ENCODE data around the gene IL15RA.

IL15RA gene

DNA sequence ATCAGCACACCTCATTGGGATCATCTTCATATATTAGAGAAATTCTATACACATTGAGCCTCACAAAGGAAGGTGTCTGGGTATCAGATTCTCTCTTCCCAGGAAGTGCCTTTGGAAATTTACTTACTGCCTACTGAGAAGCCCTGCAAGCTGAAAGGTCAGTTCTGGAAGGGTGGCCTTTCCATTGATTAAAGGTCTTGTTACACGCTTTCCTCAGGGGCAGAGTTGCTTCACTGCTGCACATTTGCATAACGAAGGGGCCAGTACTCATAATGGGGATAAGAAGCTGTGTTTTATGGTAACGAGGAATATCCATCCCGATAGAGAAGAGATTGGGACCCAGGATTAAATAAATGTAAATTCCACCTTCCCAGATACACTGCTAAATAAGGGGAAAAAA, 19.4 kb upstream of the IL15RA start:
- no peak overlapping the region for H3K4me3 ChIP-seq (IDR thresholded peaks at IDR 0.05; ENCODE audit: insufficient read depth, low read depth, low read length)
- H3K4me2 ChIP-seq: no peak overlapping the region
- TF ChIP-seq, protein P1, sequence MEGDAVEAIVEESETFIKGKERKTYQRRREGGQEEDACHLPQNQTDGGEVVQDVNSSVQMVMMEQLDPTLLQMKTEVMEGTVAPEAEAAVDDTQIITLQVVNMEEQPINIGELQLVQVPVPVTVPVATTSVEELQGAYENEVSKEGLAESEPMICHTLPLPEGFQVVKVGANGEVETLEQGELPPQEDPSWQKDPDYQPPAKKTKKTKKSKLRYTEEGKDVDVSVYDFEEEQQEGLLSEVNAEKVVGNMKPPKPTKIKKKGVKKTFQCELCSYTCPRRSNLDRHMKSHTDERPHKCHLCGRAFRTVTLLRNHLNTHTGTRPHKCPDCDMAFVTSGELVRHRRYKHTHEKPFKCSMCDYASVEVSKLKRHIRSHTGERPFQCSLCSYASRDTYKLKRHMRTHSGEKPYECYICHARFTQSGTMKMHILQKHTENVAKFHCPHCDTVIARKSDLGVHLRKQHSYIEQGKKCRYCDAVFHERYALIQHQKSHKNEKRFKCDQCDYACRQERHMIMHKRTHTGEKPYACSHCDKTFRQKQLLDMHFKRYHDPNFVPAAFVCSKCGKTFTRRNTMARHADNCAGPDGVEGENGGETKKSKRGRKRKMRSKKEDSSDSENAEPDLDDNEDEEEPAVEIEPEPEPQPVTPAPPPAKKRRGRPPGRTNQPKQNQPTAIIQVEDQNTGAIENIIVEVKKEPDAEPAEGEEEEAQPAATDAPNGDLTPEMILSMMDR (conservative IDR thresholded peaks at IDR 0.05; ENCODE audit: low read depth, low read length): no peak
- no peaks in the 10 kb centered on the region for H3K36me3 ChIP-seq (ENCODE audit: insufficient read depth)
- no peak overlapping the region for H2AFZ ChIP-seq (ENCODE audit: low read depth)
- H3K79me2 ChIP-seq (ENCODE audit: insufficient read depth, low read depth): no peaks in the 10 kb centered on the region
- no peak overlapping the region for H3K27ac ChIP-seq
- no peaks in the 10 kb centered on the region for H3K4me1 ChIP-seq (ENCODE audit: low read depth, poor library complexity, severe bottlenecking)
- no peaks in the 10 kb centered on the region for H4K20me1 ChIP-seq (ENCODE audit: insufficient read depth)
- H3K9ac ChIP-seq: no peak overlapping the region
- H3K27me3 ChIP-seq (ENCODE audit: insufficient read depth, low read depth): no peaks in the 10 kb centered on the region

DNA sequence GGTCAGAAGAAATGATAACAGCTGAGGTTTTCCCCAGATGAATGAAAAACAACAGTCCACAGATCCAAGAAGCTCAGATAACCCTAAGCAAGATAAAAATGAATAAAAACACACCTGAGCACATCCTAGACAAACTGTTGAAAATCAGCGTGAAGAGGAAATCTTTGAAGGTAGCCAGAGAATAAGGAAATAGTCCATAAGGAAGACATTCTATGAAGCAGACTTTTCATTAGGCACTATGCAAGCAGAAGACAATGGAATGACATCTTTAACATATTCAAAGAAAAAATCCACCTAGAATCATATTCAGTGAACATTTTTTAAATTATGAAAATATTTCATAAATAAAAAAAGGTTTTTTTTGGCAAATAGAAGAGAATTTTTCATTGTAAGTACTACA, 15.1 kb upstream of the IL15RA start:
- Histone ChIP-seq H3K27ac (no peak overlapping the region), H3K4me3 (IDR thresholded peaks at IDR 0.05; ENCODE audit: insufficient read depth, low read depth, low read length) (no peak overlapping the region), H3K36me3 (ENCODE audit: insufficient read depth) (no peaks in the 10 kb centered on the region), H3K4me2 (no peak overlapping the region), H3K27me3 (ENCODE audit: insufficient read depth, low read depth) (no peaks in the 10 kb centered on the region), H3K79me2 (ENCODE audit: insufficient read depth, low read depth) (no peaks in the 10 kb centered on the region), H4K20me1 (ENCODE audit: insufficient read depth) (no peaks in the 10 kb centered on the region), H2AFZ (ENCODE audit: low read depth) (no peak overlapping the region), H3K9ac (no peak overlapping the region), H3K4me1 (ENCODE audit: low read depth, poor library complexity, severe bottlenecking) (peaks cover 4% of the 10 kb centered on the region)
- TF ChIP-seq, protein P1 (conservative IDR thresholded peaks at IDR 0.05; ENCODE audit: low read depth, low read length): no peak

DNA sequence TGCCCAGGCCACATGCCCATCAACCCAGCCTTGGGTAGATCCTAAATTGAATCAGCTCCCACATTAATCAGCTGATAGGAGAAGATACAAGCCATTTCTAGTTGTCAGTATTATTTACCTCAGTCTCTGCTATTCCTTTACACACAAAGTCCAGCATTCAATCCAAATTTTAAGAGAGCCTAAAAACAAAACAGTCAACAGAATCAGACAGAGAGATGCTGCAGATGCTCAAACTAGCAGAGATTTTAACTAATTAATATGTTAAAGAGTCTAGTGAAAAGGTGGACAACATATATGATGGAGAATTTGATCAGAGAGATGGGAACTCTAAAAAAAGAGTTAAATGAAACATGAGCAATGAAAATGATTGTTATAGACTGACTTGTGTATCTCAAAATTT, 14.4 kb upstream of the IL15RA start:
- Histone ChIP-seq H3K4me3 (IDR thresholded peaks at IDR 0.05; ENCODE audit: insufficient read depth, low read depth, low read length) (no peak overlapping the region), H4K20me1 (ENCODE audit: insufficient read depth) (no peaks in the 10 kb centered on the region), H2AFZ (ENCODE audit: low read depth) (no peak overlapping the region), H3K27me3 (ENCODE audit: insufficient read depth, low read depth) (no peaks in the 10 kb centered on the region), H3K36me3 (ENCODE audit: insufficient read depth) (no peaks in the 10 kb centered on the region), H3K9ac (no peak overlapping the region), H3K79me2 (ENCODE audit: insufficient read depth, low read depth) (no peaks in the 10 kb centered on the region), H3K4me2 (no peak overlapping the region), H3K27ac (no peak overlapping the region), H3K4me1 (ENCODE audit: low read depth, poor library complexity, severe bottlenecking) (peaks cover 4% of the 10 kb centered on the region)
- TF ChIP-seq, protein P1 (conservative IDR thresholded peaks at IDR 0.05; ENCODE audit: low read depth, low read length): no peak

DNA sequence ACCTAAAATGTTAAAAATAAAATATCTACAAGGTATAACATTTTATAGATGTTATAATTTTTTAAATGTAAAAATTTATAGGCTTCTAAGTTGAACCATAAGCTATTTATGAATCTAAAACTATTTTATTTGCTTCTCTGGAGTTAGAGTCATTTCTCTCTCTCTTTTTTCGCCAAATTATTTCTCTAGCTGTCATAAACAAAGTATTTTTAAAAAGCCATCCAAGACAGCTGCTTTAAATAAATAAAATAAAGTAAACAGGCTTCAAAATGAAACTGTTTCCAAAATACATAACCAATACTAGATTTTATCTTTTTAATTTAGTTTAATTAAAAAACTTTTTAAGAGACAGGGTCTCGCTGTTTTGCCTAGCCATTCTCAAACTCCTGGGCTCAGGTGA, 12.4 kb upstream of the IL15RA start:
- Histone ChIP-seq H3K27ac (no peak overlapping the region), H3K4me3 (IDR thresholded peaks at IDR 0.05; ENCODE audit: insufficient read depth, low read depth, low read length) (no peak overlapping the region), H3K4me2 (no peak overlapping the region), H3K4me1 (ENCODE audit: low read depth, poor library complexity, severe bottlenecking) (peaks cover 4% of the 10 kb centered on the region), H3K27me3 (ENCODE audit: insufficient read depth, low read depth) (no peaks in the 10 kb centered on the region), H3K9ac (no peak overlapping the region), H3K36me3 (ENCODE audit: insufficient read depth) (no peaks in the 10 kb centered on the region), H2AFZ (ENCODE audit: low read depth) (no peak overlapping the region), H4K20me1 (ENCODE audit: insufficient read depth) (no peaks in the 10 kb centered on the region), H3K79me2 (ENCODE audit: insufficient read depth, low read depth) (no peaks in the 10 kb centered on the region)
- TF ChIP-seq, protein P1 (conservative IDR thresholded peaks at IDR 0.05; ENCODE audit: low read depth, low read length): no peak

Measured in KMS-11 (cell line).